SK-N-SH (cell line): ENCODE measurements around the gene PPP2R5B. TPM values are rescaled to one million over a fixed set of nuclear protein-coding genes. Genes with fewer than 3 reads are reported as not detected.

Experiments used
- CTCF ChIA-PET: fragments of 300-600, 350-600 bp; formaldehyde crosslinking; extraction: SDS; loops from one replicate; lab custom pipeline; 2021; lab: Yijun Ruan, JAX
- POLR2A ChIA-PET: fragments of 350-600 bp; sonication (Branson Sonifier 250); formaldehyde crosslinking; extraction: SDS; loops from one replicate; lab custom pipeline; 2020; ENCODE audit warnings: antibody characterized with exemption, inconsistent platforms; lab: Yijun Ruan, JAX
- DNase-seq: peaks from one replicate; pipeline ENCODE4 v3.0.0; 2012
- H2AFZ ChIP-seq: fragments of 200-600 bp; sonication (generic); 2 replicates; pipeline ENCODE4 v1.8.1; 2016; ENCODE audit warnings: antibody characterized with exemption, mild to moderate bottlenecking, low read depth
- H3F3A ChIP-seq: fragments of 200-600 bp; sonication (generic); replicated peaks from 2 replicates; pipeline ENCODE3; 2016; ENCODE audit warnings: antibody characterized with exemption, mild to moderate bottlenecking; ENCODE audit not compliant: insufficient read depth
- H3K27ac ChIP-seq, 2 experiments: fragments of 200-500 bp in 1 of 2; fragments of 200-600 bp in 1 of 2; sonication (Bioruptor generic) in 1 of 2; sonication (generic), shearing (Covaris generic) in 1 of 2; 2 replicates each; pipeline versions ENCODE4 v1.5.1 to v1.6.1; 2014 to 2016; ENCODE audit warnings: low read depth in 2 of 2, inconsistent platforms in 1 of 2, low read length in 1 of 2, mild to moderate bottlenecking in 1 of 2, mixed read lengths in 1 of 2
- H3K27me3 ChIP-seq: fragments of 200-600 bp; sonication (generic), shearing (Covaris generic); 2 replicates; pipeline ENCODE4 v1.6.1; 2016; ENCODE audit warnings: mixed run types; ENCODE audit not compliant: insufficient read depth
- H3K36me3 ChIP-seq, 2 experiments: fragments of 200-500 bp in 1 of 2; fragments of 200-600 bp in 1 of 2; sonication (Bioruptor generic) in 1 of 2; sonication (generic) in 1 of 2; replicated peaks in 1 of 2; 2 replicates each; pipeline versions ENCODE3 to v1.5.1; 2014 to 2016; ENCODE audit warnings: low read length in 1 of 2, mild to moderate bottlenecking in 1 of 2; ENCODE audit not compliant: insufficient read depth in 2 of 2, control insufficient read depth in 1 of 2
- H3K4me1 ChIP-seq, 2 experiments: fragments of 200-500 bp in 1 of 2; fragments of 200-600 bp in 1 of 2; sonication (Bioruptor generic) in 1 of 2; sonication (generic), shearing (Covaris generic) in 1 of 2; 2 replicates each; pipeline versions ENCODE4 v1.5.1 to v1.6.1; 2014 to 2016; ENCODE audit warnings: low read depth in 1 of 2, low read length in 1 of 2, mixed run types in 1 of 2; ENCODE audit not compliant: insufficient read depth in 2 of 2, control insufficient read depth in 1 of 2
- H3K4me2 ChIP-seq: fragments of 200-600 bp; sonication (generic), shearing (Covaris generic); 2 replicates; pipeline ENCODE4 v1.6.1; 2017; ENCODE audit warnings: mixed run types
- H3K4me3 ChIP-seq, 2 experiments: fragments of 200-500 bp in 1 of 2; fragments of 200-600 bp in 1 of 2; sonication (Bioruptor generic) in 1 of 2; sonication (generic), shearing (Covaris generic) in 1 of 2; 2 replicates each; pipeline versions ENCODE4 v1.5.1 to v1.8.1; 2014 to 2016; ENCODE audit warnings: low read depth in 2 of 2, inconsistent platforms in 1 of 2, low read length in 1 of 2, mild to moderate bottlenecking in 1 of 2, mixed read lengths in 1 of 2, moderate library complexity in 1 of 2
- H3K79me2 ChIP-seq: fragments of 200-600 bp; sonication (generic); 2 replicates; pipeline ENCODE4 v1.8.1; 2017; ENCODE audit warnings: mild to moderate bottlenecking; ENCODE audit not compliant: insufficient read depth
- H3K9ac ChIP-seq: fragments of 200-600 bp; sonication (generic); 2 replicates; pipeline ENCODE4 v1.6.1; 2017; ENCODE audit warnings: mixed run types
- H3K9me2 ChIP-seq: fragments of 200-600 bp; sonication (generic); 2 replicates; pipeline ENCODE4 v1.6.1; 2017; ENCODE audit warnings: mixed run types
- H3K9me3 ChIP-seq: fragments of 200-600 bp; sonication (generic); 2 replicates; pipeline ENCODE4 v1.6.1; 2017; ENCODE audit warnings: mixed run types, mild to moderate bottlenecking, moderate library complexity
- H4K20me1 ChIP-seq: fragments of 200-600 bp; sonication (generic); 2 replicates; pipeline ENCODE4 v1.6.1; 2017; ENCODE audit warnings: mild to moderate bottlenecking, mixed run types; ENCODE audit not compliant: insufficient read depth
- CHD2 ChIP-seq: fragments of 150-350 bp; IDR thresholded peaks from 2 replicates; pipeline ENCODE4 v1.6.1; 2018; ENCODE audit warnings: low read length; ENCODE audit not compliant: partially characterized antibody
- CTCF ChIP-seq: fragments of 200-600 bp; sonication (generic); IDR thresholded peaks from 2 replicates; pipeline ENCODE4 v1.6.1; 2017; ENCODE audit warnings: antibody characterized with exemption, mild to moderate bottlenecking, moderate library complexity
- FOSL2 ChIP-seq: IDR thresholded peaks from 2 replicates; pipeline ENCODE4 v1.4.0; 2012; ENCODE audit warnings: low read depth, mild to moderate bottlenecking, moderate library complexity, borderline replicate concordance
- FOXJ3 ChIP-seq: sonication (generic); formaldehyde crosslinking; IDR thresholded peaks from 2 replicates; pipeline ENCODE4 v1.5.1; 2020; ENCODE audit warnings: mild to moderate bottlenecking, missing genetic modification reagents
- FOXM1 ChIP-seq: IDR thresholded peaks from 2 replicates; pipeline ENCODE4 v1.4.0; 2012; ENCODE audit warnings: low read depth, mild to moderate bottlenecking
- GABPA ChIP-seq: IDR thresholded peaks from 2 replicates; pipeline ENCODE4 v1.4.0; 2012; ENCODE audit warnings: low read depth, mild to moderate bottlenecking
- MAX ChIP-seq: IDR thresholded peaks from 2 replicates; pipeline ENCODE4 v1.4.0; 2012; ENCODE audit warnings: low read depth
- NRF1 ChIP-seq: IDR thresholded peaks from 2 replicates; pipeline ENCODE4 v1.6.1; 2012; ENCODE audit warnings: low read depth, mild to moderate bottlenecking, low read length
- PBX3 ChIP-seq: IDR thresholded peaks from 2 replicates; pipeline ENCODE4; 2012
- RAD21 ChIP-seq: IDR thresholded peaks from 2 replicates; pipeline ENCODE4 v1.6.1; 2012; ENCODE audit warnings: mild to moderate bottlenecking, low read length
- RFX5 ChIP-seq: IDR thresholded peaks from 2 replicates; pipeline ENCODE4 v1.6.1; 2012; ENCODE audit warnings: mild to moderate bottlenecking, improper control_type of control experiment, low read length
- RXRA ChIP-seq: IDR thresholded peaks from 2 replicates; pipeline ENCODE4 v1.4.0; 2012; ENCODE audit warnings: low read depth, mild to moderate bottlenecking, borderline replicate concordance
- SIN3A ChIP-seq: IDR thresholded peaks from 2 replicates; pipeline ENCODE4 v1.6.1; 2012; ENCODE audit warnings: low read depth, mild to moderate bottlenecking, low read length, moderate library complexity, borderline replicate concordance
- TCF12 ChIP-seq: IDR thresholded peaks from 2 replicates; pipeline ENCODE4 v1.4.0; 2012
- USF2 ChIP-seq: fragments of 150-350 bp; IDR thresholded peaks from 2 replicates; pipeline ENCODE4 v1.6.1; 2017; ENCODE audit warnings: antibody characterized with exemption, low read length, low read depth, borderline replicate concordance
- YY1 ChIP-seq: IDR thresholded peaks from 2 replicates; pipeline ENCODE4 v1.4.0; 2012; ENCODE audit warnings: low read depth, mild to moderate bottlenecking
- ZBTB33 ChIP-seq: IDR thresholded peaks from 2 replicates; pipeline ENCODE4 v1.4.0; 2012; ENCODE audit warnings: low read depth, borderline replicate concordance
- WGBS: methylation state at CpG from one replicate; pipeline ENCODE4 v1.1.6; 2017; ENCODE audit warnings: low lambda C conversion rate; 5-methylcytosine and 5-hydroxymethylcytosine counted together
- polyA plus RNA-seq, 3 experiments: library from polyadenylated mRNA; depleted of rRNA; stranded (reverse); fragments of >200 nt; gene quantifications; 2 replicates each; pipeline ENCODE4 v1.2.3, GENCODE V29; 2012

The PPP2R5B gene
- polyA plus RNA-seq, 1 of the 3 experiments (the other 2 are of a cell fraction) = 15.1 TPM

- TF ChIP-seq ZBTB33 (no peak), NRF1 (no peak), RFX5 (no peak), RAD21 (no peak), CTCF (no peak), YY1 (no peak), CHD2 (no peak), FOXM1 (no peak), GABPA (no peak), USF2 (no peak), FOXJ3 (no peak), RXRA (no peak), PBX3 (no peak)
Observed at GRCh38 chr11:64935359-64936081, 11.0 kb downstream of the PPP2R5B start, which contains the start of gene GPHA2 (continued).

- H3K9me2 ChIP-seq = no peaks in the 10 kb centered on the region
- H3K9ac ChIP-seq = no peak overlapping the region
- no peak overlapping the region for H2AFZ ChIP-seq
- no peak overlapping the region for H3K27ac ChIP-seq
- H3K79me2 ChIP-seq = no peaks in the 10 kb centered on the region
- no peak overlapping the region for H3K4me2 ChIP-seq
- peaks cover 0 to 21% of the 10 kb centered on the region in 2 experiments for H3K36me3 ChIP-seq
- POLR2A ChIA-PET = no interaction called here
- peaks cover 0 to 6% of the 10 kb centered on the region in 2 experiments; a peak in 1 of 4 replicates for H3K4me1 ChIP-seq
- no peak overlapping the region for H3K4me3 ChIP-seq
- WGBS = 68% methylated on average over 4 of the region's 4 CpGs
- CTCF ChIA-PET = interaction anchor here (1.0 to 1.2 kb wide), 4 partner anchors 8 to 78 kb away, joined by 3 to 5 read pairs (median 4); partner anchors contain the start of gene ARL2
- no peaks in the 10 kb centered on the region for H3K27me3 ChIP-seq
- no peak for DNase-seq
- H3K9me3 ChIP-seq = no peaks in the 10 kb centered on the region
- TF ChIP-seq SIN3A (no peak), FOXJ3 (no peak), TCF12 (no peak), FOSL2 (no peak), MAX (no peak)
- TF ChIP-seq, all 33 proteins: peak for 0
- H3F3A ChIP-seq = no peaks in the 10 kb centered on the region
- no peaks in the 10 kb centered on the region for H4K20me1 ChIP-seq
Observed at GRCh38 chr11:64936539-64936938, 12.1 kb downstream of the PPP2R5B start.
